ENCODE data around the gene NCF2. TPM values are rescaled to one million over a fixed set of nuclear protein-coding genes. Genes with fewer than 3 reads are reported as not detected.
A peak's percentile ranks its signal among the peaks of the same experiment; 100 is the strongest.
"Not testable (repeated sequence)": the region's sequence is repeated elsewhere in the genome, so short reads cannot be mapped to it uniquely, and the experiment has no call there.

Gene NCF2
- total RNA-seq, 2 experiments from 2014 or later = 21.5 to 23.0 TPM

DNA sequence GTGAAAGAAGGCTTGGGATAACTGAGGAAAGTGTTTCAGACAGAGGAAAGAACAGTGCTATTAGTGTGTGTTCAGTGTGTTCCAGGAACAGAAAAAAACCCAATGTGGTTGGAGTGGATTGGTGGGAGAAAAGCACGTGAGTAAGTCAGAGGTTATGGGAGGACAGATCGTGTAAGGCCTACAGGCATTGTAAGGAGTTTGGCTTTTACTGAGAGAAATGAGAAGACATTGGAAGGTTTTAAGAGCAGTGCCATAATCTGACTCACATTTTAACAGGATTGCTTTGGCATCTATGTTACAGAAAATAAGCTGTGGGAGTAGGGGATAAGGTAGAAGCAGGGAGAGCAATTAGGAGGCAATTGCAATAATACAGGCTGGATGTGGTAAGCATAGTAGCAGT, 40.5 kb upstream of the NCF2 start:
- Mint-ChIP-seq H3K27ac (peak overlapping the region; percentile 2), H3K9me3 (no peaks in the 10 kb centered on the region), H3K36me3 (ENCODE audit: low read depth) (peaks cover 69% of the 10 kb centered on the region), H3K4me1 (peaks cover 49% of the 10 kb centered on the region), H3K4me3 (peak overlapping the region; percentile 30), H3K27me3 (no peaks in the 10 kb centered on the region)
- no peak for DNase-seq
- ChIA-PET POLR2A (no interaction called here), CTCF (interaction anchor here (0.6 to 0.8 kb wide), 2 partner anchors 25 to 111 kb away, joined by 3 read pairs; no protein-coding TSS in a partner anchor)

GRCh38 chr1:183628537-183628936, 38.3 kb upstream of the NCF2 start:
- no peaks in the 10 kb centered on the region for H3K9me3 Mint-ChIP-seq
- H3K36me3 Mint-ChIP-seq (ENCODE audit: low read depth) = peaks cover 70% of the 10 kb centered on the region
- H3K27ac Mint-ChIP-seq = peak overlapping the region; percentile 5
- no peak for DNase-seq
- ChIA-PET CTCF (interaction anchor here (0.7 to 1.6 kb wide), 4 partner anchors 27 to 347 kb away, joined by 3 to 5 read pairs (median 4); no protein-coding TSS in a partner anchor), POLR2A (no interaction called here)
- H3K4me1 Mint-ChIP-seq = peaks cover 49% of the 10 kb centered on the region
- no peaks in the 10 kb centered on the region for H3K27me3 Mint-ChIP-seq
- H3K4me3 Mint-ChIP-seq = no peak overlapping the region

DNA sequence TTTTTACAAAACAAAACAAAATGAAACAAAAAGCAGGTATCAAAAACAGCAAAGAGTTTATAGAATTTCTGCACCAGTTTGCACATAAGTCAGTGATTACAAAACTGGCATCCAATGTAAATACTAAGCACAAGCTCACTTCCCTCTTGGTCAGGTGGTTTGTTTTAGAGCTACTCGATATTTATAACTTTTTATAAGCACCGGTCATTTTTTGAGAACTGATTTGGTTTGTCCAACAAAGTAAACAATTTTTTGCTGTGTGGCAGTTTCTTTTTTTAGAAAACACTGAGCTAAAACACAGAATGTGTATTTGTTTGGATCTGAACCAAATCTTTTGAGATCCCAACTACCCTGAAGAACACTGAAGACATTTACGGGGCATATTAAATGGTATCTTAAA, 36.0 kb upstream of the NCF2 start:
- Mint-ChIP-seq H3K4me1 (peaks cover 37% of the 10 kb centered on the region), H3K36me3 (ENCODE audit: low read depth) (peaks cover 63% of the 10 kb centered on the region)
- not testable (repeated sequence) for H3K27ac Mint-ChIP-seq, DNase-seq, H3K9me3 Mint-ChIP-seq, H3K4me3 Mint-ChIP-seq, H3K27me3 Mint-ChIP-seq
- ChIA-PET POLR2A (interaction anchor here (1.2 to 1.4 kb wide), 3 partner anchors 9 to 147 kb away, joined by 3 to 4 read pairs (median 3); no protein-coding TSS in a partner anchor), CTCF (interaction anchor here (1.3 to 1.6 kb wide), 3 partner anchors 17 to 290 kb away, joined by 3 read pairs; no protein-coding TSS in a partner anchor)

GRCh38 chr1:183622884-183623785, 32.9 kb upstream of the NCF2 start:
- H3K4me1 Mint-ChIP-seq = peaks cover 11% of the 10 kb centered on the region
- ChIA-PET CTCF (interaction anchor here (0.6 to 1.2 kb wide), 6 partner anchors 8 to 154 kb away, joined by 3 read pairs; partner anchors contain the start of gene SMG7), POLR2A (interaction anchor here (1.3 kb wide), 1 partner anchor 11 kb away, joined by 3 read pairs; no protein-coding TSS in a partner anchor)
- no peaks in the 10 kb centered on the region for H3K27me3 Mint-ChIP-seq
- H3K27ac Mint-ChIP-seq = no peak overlapping the region
- DNase-seq = peak; percentile 56
- peaks cover 36% of the 10 kb centered on the region for H3K36me3 Mint-ChIP-seq (ENCODE audit: low read depth)
- no peak overlapping the region for H3K4me3 Mint-ChIP-seq
- H3K9me3 Mint-ChIP-seq = no peaks in the 10 kb centered on the region

- Mint-ChIP-seq H3K4me3 (no peak overlapping the region), H3K9me3 (no peaks in the 10 kb centered on the region), H3K27me3 (no peaks in the 10 kb centered on the region), H3K4me1 (peaks cover 8% of the 10 kb centered on the region), H3K27ac (no peak overlapping the region), H3K36me3 (ENCODE audit: low read depth) (peaks cover 30% of the 10 kb centered on the region)
- no peak for DNase-seq
- ChIA-PET CTCF (interaction anchor here (0.9 to 1.1 kb wide), 2 partner anchors 9 to 153 kb away, joined by 3 read pairs; no protein-coding TSS in a partner anchor), POLR2A (interaction anchor here (1.3 kb wide), 1 partner anchor 12 kb away, joined by 3 read pairs; no protein-coding TSS in a partner anchor)
These were observed 31.8 kb upstream of the NCF2 start for GRCh38 chr1:183622013-183622412.

DNA sequence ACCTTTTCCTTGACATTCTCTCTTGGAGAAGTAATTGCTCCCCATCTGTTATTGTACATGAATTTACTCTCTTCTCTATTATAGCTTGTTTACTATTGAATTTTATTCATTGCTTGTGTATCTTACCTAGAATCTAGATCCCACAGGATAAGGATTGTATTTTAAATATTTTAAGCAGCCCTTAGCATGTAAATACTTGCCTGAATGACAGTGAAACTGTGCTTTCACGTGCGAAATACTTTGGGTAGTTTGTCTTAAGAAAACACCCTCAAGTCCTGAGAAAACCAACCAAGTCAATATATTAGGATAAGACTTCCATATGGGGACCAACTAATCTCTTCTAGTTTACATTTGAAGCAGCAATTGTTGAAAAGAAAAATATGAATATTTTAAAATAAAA, 30.1 kb upstream of the NCF2 start:
- Mint-ChIP-seq H3K27ac (no peak overlapping the region), H3K4me1 (peaks cover 3% of the 10 kb centered on the region), H3K9me3 (no peaks in the 10 kb centered on the region), H3K27me3 (no peaks in the 10 kb centered on the region), H3K36me3 (ENCODE audit: low read depth) (peaks cover 18% of the 10 kb centered on the region), H3K4me3 (no peak overlapping the region)
- POLR2A ChIA-PET = no interaction called here
- CTCF ChIA-PET = no interaction called here
- DNase-seq = no peak

- no peak overlapping the region for H3K27ac Mint-ChIP-seq
- ChIA-PET CTCF (no interaction called here), POLR2A (no interaction called here)
- peaks cover 2% of the 10 kb centered on the region for H3K27me3 Mint-ChIP-seq
- peaks cover 14% of the 10 kb centered on the region for H3K36me3 Mint-ChIP-seq (ENCODE audit: low read depth)
- H3K4me1 Mint-ChIP-seq = peaks cover 3% of the 10 kb centered on the region
- no peak overlapping the region for H3K4me3 Mint-ChIP-seq
- no peak for DNase-seq
- no peaks in the 10 kb centered on the region for H3K9me3 Mint-ChIP-seq
These were observed 29.5 kb upstream of the NCF2 start for GRCh38 chr1:183619781-183620180.

GRCh38 chr1:183618202-183618601, 27.9 kb upstream of the NCF2 start:
- POLR2A ChIA-PET; H3K27me3 Mint-ChIP-seq; H3K4me3 Mint-ChIP-seq; H3K9me3 Mint-ChIP-seq; DNase-seq; H3K27ac Mint-ChIP-seq; H3K36me3 Mint-ChIP-seq (ENCODE audit: low read depth); H3K4me1 Mint-ChIP-seq; CTCF ChIA-PET: not testable (repeated sequence)

DNA sequence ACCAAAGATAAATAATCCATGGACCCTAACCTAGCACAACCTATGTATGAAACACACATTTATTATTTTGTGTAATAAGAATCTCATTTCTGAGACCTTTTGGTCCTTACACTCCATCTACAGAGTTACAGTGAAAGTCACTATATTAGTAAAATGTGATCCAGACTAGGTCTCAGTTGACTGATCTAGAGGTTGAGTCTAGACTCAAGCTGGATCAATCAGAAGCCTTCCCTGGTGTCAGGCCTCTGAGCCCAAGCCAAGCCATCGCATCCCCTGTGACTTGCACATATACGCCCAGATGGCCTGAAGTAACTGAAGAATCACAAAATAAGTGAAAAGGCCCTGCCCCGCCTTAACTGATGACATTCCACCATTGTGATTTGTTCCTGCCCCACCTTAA, 22.7 kb upstream of the NCF2 start:
- H3K4me1 Mint-ChIP-seq; POLR2A ChIA-PET; DNase-seq; H3K9me3 Mint-ChIP-seq; H3K36me3 Mint-ChIP-seq (ENCODE audit: low read depth); H3K4me3 Mint-ChIP-seq; CTCF ChIA-PET; H3K27ac Mint-ChIP-seq: not testable (repeated sequence)
- H3K27me3 Mint-ChIP-seq = peaks cover 10% of the 10 kb centered on the region

DNA sequence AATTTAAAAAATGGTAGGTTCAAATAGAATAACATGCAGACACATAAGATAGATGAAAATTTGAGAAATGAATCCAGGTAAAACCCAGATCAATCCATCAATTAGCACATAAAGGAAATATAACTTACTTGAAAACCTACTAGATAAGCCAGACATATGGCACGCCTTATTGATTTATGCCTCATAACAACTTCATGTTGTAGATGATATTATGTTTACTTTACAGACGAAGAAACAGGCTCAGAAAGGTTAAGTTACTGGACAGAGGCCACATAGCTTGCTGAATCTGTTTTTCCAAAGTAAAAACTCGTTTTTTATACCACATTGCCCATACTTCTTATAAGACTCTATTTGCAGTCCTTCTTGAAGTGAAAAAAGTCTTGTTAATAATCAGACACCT, 22.1 kb upstream of the NCF2 start:
- CTCF ChIA-PET = no interaction called here
- no peaks in the 10 kb centered on the region for H3K9me3 Mint-ChIP-seq
- no peaks in the 10 kb centered on the region for H3K36me3 Mint-ChIP-seq (ENCODE audit: low read depth)
- H3K27ac Mint-ChIP-seq = no peak overlapping the region
- POLR2A ChIA-PET = no interaction called here
- no peak overlapping the region for H3K4me3 Mint-ChIP-seq
- no peaks in the 10 kb centered on the region for H3K4me1 Mint-ChIP-seq
- no peak for DNase-seq
- peaks cover 10% of the 10 kb centered on the region for H3K27me3 Mint-ChIP-seq

- no peak for DNase-seq
- no peak overlapping the region for H3K27ac Mint-ChIP-seq
- H3K4me3 Mint-ChIP-seq = no peak overlapping the region
- H3K4me1 Mint-ChIP-seq = no peaks in the 10 kb centered on the region
- POLR2A ChIA-PET = no interaction called here
- no peaks in the 10 kb centered on the region for H3K36me3 Mint-ChIP-seq (ENCODE audit: low read depth)
- peaks cover 10% of the 10 kb centered on the region for H3K27me3 Mint-ChIP-seq
- CTCF ChIA-PET = interaction anchor here (0.7 to 2.9 kb wide), 2 partner anchors 10 to 304 kb away, joined by 3 to 7 read pairs; no protein-coding TSS in a partner anchor
- H3K9me3 Mint-ChIP-seq = no peaks in the 10 kb centered on the region
These were observed 20.8 kb upstream of the NCF2 start for GRCh38 chr1:183611021-183611420.

DNA sequence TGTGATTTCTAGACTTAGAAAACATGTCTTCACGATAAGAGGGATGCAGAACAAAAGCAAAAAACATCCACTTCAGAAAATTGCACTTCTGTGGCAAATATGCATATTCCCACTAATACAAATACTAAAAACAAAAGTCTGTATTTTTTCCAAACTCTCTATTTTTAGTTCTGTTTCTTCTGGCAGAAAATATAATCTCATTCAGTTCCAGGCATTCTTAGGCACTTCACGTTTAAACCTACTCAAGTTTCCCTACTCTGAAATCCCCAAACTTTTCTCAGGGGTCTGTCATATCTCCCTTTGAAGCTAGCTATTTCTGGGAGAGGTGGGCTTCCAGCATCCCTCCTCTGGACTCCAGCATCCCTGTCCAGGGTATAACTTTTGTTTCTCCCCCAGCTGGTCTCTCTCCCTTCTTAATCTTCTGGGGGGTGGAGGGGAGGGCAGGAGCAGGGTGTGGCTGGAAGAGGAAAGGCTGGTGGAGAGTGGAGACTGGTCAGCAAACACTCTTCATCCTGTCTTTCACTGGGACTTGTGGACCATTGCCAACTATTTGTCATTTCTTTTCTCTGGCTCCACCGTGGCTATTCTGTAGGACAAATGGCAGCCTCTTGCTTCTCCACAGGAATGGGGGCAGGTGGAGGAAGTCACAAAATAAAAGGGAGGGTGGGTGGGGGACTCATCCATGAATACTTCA, 19.6 kb upstream of the NCF2 start:
- ChIA-PET POLR2A (no interaction called here), CTCF (interaction anchor here (1.0 to 2.9 kb wide), 4 partner anchors 17 to 306 kb away, joined by 3 to 7 read pairs (median 4); partner anchors contain the start of gene NCF2)
- H3K9me3 Mint-ChIP-seq = no peaks in the 10 kb centered on the region
- no peaks in the 10 kb centered on the region for H3K36me3 Mint-ChIP-seq (ENCODE audit: low read depth)
- H3K27ac Mint-ChIP-seq = no peak overlapping the region
- peaks cover 10% of the 10 kb centered on the region for H3K27me3 Mint-ChIP-seq
- H3K4me3 Mint-ChIP-seq = no peak overlapping the region
- DNase-seq = no peak
- H3K4me1 Mint-ChIP-seq = peaks cover 3% of the 10 kb centered on the region

- POLR2A ChIA-PET = no interaction called here
- no peaks in the 10 kb centered on the region for H3K9me3 Mint-ChIP-seq
- DNase-seq = no peak
- peaks cover 5% of the 10 kb centered on the region for H3K4me1 Mint-ChIP-seq
- H3K36me3 Mint-ChIP-seq (ENCODE audit: low read depth) = no peaks in the 10 kb centered on the region
- H3K4me3 Mint-ChIP-seq = no peak overlapping the region
- CTCF ChIA-PET = interaction anchor here (1.0 to 2.9 kb wide), 4 partner anchors 18 to 306 kb away, joined by 3 to 7 read pairs (median 4); partner anchors contain the start of gene NCF2
- H3K27me3 Mint-ChIP-seq = peaks cover 7% of the 10 kb centered on the region
- H3K27ac Mint-ChIP-seq = no peak overlapping the region
These were observed 19.1 kb upstream of the NCF2 start for GRCh38 chr1:183609313-183609712.

Measured in activated CD4-positive, alpha-beta memory T cell treated with anti-CD3 and anti-CD28 coated beads, Interleukin-2, amount 10 ng/mL, durations not matched to agents 7 days and 5 days (primary cell).